ENCODE results near the gene ITGB6. TPM values are rescaled to one million over a fixed set of nuclear protein-coding genes. Genes with fewer than 3 reads are reported as not detected.
A peak's percentile ranks its signal among the peaks of the same experiment; 100 is the strongest.

The ITGB6 gene
- polyA plus RNA-seq, 2 of the 4 experiments (the other 2 are of a cell fraction), result 4.2 to 5.0 TPM

- TF ChIP-seq REST (IDR thresholded peaks at IDR 0.05) (no peak), EHMT2 (IDR thresholded peaks at IDR 0.05; ENCODE audit: low read depth) (no peak), RCOR1 (IDR thresholded peaks at IDR 0.05; ENCODE audit: low read depth, low read length) (no peak), FOXS1 (CRISPR knock-in tag; IDR thresholded peaks at IDR 0.05) (no peak), RNF2 (IDR thresholded peaks at IDR 0.05; ENCODE audit: borderline replicate concordance, low read depth) (no peak)
Observed at GRCh38 chr2:160140471-160140870, 59.6 kb downstream of the ITGB6 start (continued).

DNA sequence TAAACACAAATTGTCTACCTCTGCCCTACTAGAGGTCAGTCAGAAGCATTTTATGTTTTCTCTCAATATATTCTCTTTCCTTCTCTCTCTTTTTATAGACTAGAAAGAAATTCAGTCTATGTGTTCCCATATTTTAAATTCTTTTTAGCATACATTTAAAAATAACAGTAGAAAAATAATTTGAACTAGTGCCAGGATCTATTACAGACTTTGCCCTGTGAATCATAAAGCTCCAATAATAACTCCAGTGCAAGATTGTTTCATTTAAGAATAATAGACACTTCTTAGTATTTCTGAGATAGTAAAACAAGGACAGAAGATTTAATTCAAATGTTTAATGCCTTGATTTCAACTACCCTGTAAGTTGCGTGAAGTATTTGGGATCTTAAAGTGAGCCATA, 60.1 kb downstream of the ITGB6 start:
- CTCF ChIA-PET, result no interaction called here
- 95% methylated on average over 1 of the region's 1 CpG for WGBS (ENCODE audit: missing lambda C conversion rate)
- Histone ChIP-seq H3K4me2 (peak overlapping the region; percentile 30; the same call in 2 of the 3 replicates), H3K27ac (no peak overlapping the region), H3K9me3 (no peaks in the 10 kb centered on the region), H3K4me1 (peaks cover 23% of the 10 kb centered on the region), H3K4me3 (no peak overlapping the region)
- TF ChIP-seq ZSCAN20 (CRISPR knock-in tag; IDR thresholded peaks at IDR 0.05), result no peak
- DNase-seq (ENCODE audit: low read depth in 1 of 2, low spot score in 1 of 2), result no peak
- no peak for ATAC-seq
- no peak for FAIRE-seq
- POLR2A ChIA-PET, result no interaction called here

DNA sequence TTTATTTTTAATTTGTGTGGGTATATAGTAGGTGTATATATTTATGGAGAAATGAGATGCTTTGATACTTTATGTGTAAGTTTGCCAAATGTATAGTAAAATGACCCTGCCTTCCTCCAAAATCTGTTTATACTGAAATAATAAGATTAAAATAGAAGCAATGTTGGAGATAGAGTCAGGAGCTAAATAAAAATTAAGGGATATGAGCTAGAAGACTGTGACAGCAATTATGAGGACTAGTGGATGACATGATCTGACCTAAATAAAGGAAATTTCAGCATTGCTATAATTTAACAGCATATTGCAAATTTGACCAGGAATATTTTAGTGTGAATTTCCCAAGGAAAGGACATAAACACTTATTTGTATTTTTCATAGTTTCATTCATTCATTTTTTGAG, 60.7 kb downstream of the ITGB6 start:
- FAIRE-seq (no peak), DNase-seq (ENCODE audit: low read depth in 1 of 2, low spot score in 1 of 2) (no peak), ATAC-seq (no peak)
- no peak overlapping the region for H3K4me2 ChIP-seq
- H3K4me3 ChIP-seq, result no peak overlapping the region
- no peak for TF ChIP-seq HOXB13 (CRISPR knock-in tag; IDR thresholded peaks at IDR 0.05; ENCODE audit: low read depth)
- TF ChIP-seq, protein P1, sequence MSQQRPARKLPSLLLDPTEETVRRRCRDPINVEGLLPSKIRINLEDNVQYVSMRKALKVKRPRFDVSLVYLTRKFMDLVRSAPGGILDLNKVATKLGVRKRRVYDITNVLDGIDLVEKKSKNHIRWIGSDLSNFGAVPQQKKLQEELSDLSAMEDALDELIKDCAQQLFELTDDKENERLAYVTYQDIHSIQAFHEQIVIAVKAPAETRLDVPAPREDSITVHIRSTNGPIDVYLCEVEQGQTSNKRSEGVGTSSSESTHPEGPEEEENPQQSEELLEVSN (IDR thresholded peaks at IDR 0.05; ENCODE audit: borderline replicate concordance, low read depth), result no peak
- TF ChIP-seq, protein P2, sequence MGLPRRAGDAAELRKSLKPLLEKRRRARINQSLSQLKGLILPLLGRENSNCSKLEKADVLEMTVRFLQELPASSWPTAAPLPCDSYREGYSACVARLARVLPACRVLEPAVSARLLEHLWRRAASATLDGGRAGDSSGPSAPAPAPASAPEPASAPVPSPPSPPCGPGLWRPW (IDR thresholded peaks at IDR 0.05), result no peak
- H3K9me3 ChIP-seq, result no peaks in the 10 kb centered on the region
- no peak overlapping the region for H3K27ac ChIP-seq
- ChIA-PET POLR2A (no interaction called here), CTCF (interaction anchor here (0.6 kb wide), 1 partner anchor 8 kb away, joined by 4 read pairs; no protein-coding TSS in a partner anchor)
- peaks cover 23% of the 10 kb centered on the region for H3K4me1 ChIP-seq

DNA sequence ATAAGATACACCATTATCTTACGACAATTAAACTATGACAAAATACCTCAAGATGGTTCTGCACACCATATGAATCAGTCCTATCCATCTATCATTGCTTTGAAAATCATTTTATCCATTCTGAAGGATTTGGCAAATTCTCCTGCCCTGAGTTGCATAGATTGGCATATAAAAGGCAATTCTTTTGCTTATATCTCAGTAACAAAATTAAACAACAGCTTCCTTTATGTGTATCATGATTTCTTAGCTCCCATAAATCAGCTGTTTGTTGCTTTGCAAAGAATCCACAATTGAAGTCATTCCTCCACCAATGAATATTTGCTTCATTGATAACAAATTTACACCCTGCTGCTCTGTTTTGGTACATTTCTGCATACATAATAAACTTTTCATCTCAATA, 61.7 kb downstream of the ITGB6 start:
- Histone ChIP-seq H3K4me3 (no peak overlapping the region), H3K27ac (no peak overlapping the region), H3K9me3 (no peaks in the 10 kb centered on the region), H3K4me2 (no peak overlapping the region), H3K4me1 (peaks cover 23% of the 10 kb centered on the region)
- 90% methylated on average over 1 of the region's 1 CpG for WGBS (ENCODE audit: missing lambda C conversion rate)
- ChIA-PET POLR2A (no interaction called here), CTCF (interaction anchor here (1.1 kb wide), 1 partner anchor 35 kb away, joined by 3 read pairs; no protein-coding TSS in a partner anchor)
- FAIRE-seq (no peak), ATAC-seq (no peak), DNase-seq (ENCODE audit: low read depth in 1 of 2, low spot score in 1 of 2) (no peak)
- TF ChIP-seq PHF8 (IDR thresholded peaks at IDR 0.05; ENCODE audit: borderline replicate concordance, low read depth) (no peak), CBX2 (IDR thresholded peaks at IDR 0.05; ENCODE audit: borderline replicate concordance, low read depth) (no peak), REST (IDR thresholded peaks at IDR 0.05) (no peak), HEYL (CRISPR knock-in tag; IDR thresholded peaks at IDR 0.05) (no peak), JUNB (IDR thresholded peaks at IDR 0.05) (no peak), MYC (IDR thresholded peaks at IDR 0.05; ENCODE audit: borderline replicate concordance, low read length) (no peak), POLR2A (IDR thresholded peaks at IDR 0.05; ENCODE audit: low read length) (no peak), CEBPB (IDR thresholded peaks at IDR 0.05) (no peak), HOXA7 (CRISPR knock-in tag; IDR thresholded peaks at IDR 0.05) (no peak), NR3C1 (IDR thresholded peaks at IDR 0.05) (no peak), ZNF302 (CRISPR knock-in tag; IDR thresholded peaks at IDR 0.05) (no peak), ZC3H11A (IDR thresholded peaks at IDR 0.05) (no peak)
- TF ChIP-seq, protein P1 (IDR thresholded peaks at IDR 0.05; ENCODE audit: borderline replicate concordance, low read depth), result no peak

Data from A549 (cell line).